GM18909 (cell line): Measurements from ENCODE around the gene RAE1.
"Not testable (repeated sequence)": the region's sequence is repeated elsewhere in the genome, so short reads cannot be mapped to it uniquely, and the experiment has no call there.

Source experiments
- ATAC-seq: cut with Tn5 transposase; IDR thresholded peaks from one replicate; pipeline ENCODE4 v1.9.1; 2021; ENCODE audit warnings: mild to moderate bottlenecking; ENCODE audit not compliant: unreplicated experiment, poor library complexity

RAE1 gene

GRCh38 chr20:57325632-57326356, 25.3 kb upstream of the RAE1 start:
- ATAC-seq: no peak

- no peak for ATAC-seq
Measured at GRCh38 chr20:57326667-57327455, 24.2 kb upstream of the RAE1 start.

GRCh38 chr20:57327820-57328219, 23.2 kb upstream of the RAE1 start:
- no peak for ATAC-seq

GRCh38 chr20:57329608-57330221, 21.3 kb upstream of the RAE1 start, which contains the start of gene SPO11:
Gene SPO11, plus strand, starts transcription at chr20:57329803. Its CDS starts 65 bp downstream, at chr20:57329868.
- no peak for ATAC-seq

- no peak for ATAC-seq
Measured at GRCh38 chr20:57330998-57331397, 20.1 kb upstream of the RAE1 start.

- ATAC-seq: no peak
Measured at GRCh38 chr20:57332105-57333089, 18.7 kb upstream of the RAE1 start.

GRCh38 chr20:57335392-57335791, 15.7 kb upstream of the RAE1 start:
- no peak for ATAC-seq

GRCh38 chr20:57341663-57342062, 9.4 kb upstream of the RAE1 start:
- no peak for ATAC-seq

- no peak for ATAC-seq
Measured at GRCh38 chr20:57342829-57343228, 8.2 kb upstream of the RAE1 start.

GRCh38 chr20:57346477-57346876, 4.6 kb upstream of the RAE1 start:
- ATAC-seq: no peak

GRCh38 chr20:57347393-57347792, 3.7 kb upstream of the RAE1 start:
- no peak for ATAC-seq

GRCh38 chr20:57348200-57348921, 2.7 kb upstream of the RAE1 start:
- not testable (repeated sequence) for ATAC-seq

GRCh38 chr20:57348922-57349574, 2.0 kb upstream of the RAE1 start:
- ATAC-seq: not testable (repeated sequence)

- ATAC-seq: no peak
Measured at GRCh38 chr20:57350081-57350710, 859 bp upstream of the RAE1 start.

GRCh38 chr20:57350726-57351041, 371 bp upstream of the RAE1 start:
- ATAC-seq: not testable (repeated sequence)

GRCh38 chr20:57352305-57352704, 1.2 kb downstream of the RAE1 start:
- no peak for ATAC-seq

GRCh38 chr20:57353351-57353750, 2.3 kb downstream of the RAE1 start:
- no peak for ATAC-seq

- no peak for ATAC-seq
Measured at GRCh38 chr20:57361517-57361916, 10.5 kb downstream of the RAE1 start.

- ATAC-seq: no peak
Measured at GRCh38 chr20:57364451-57364850, 13.4 kb downstream of the RAE1 start.
